DND-41 (cell line): ENCODE results near the gene MAPK12.

Source experiments
- EZH2 ChIP-seq: IDR thresholded peaks from 3 replicates; pipeline ENCODE4 v1.6.1; 2012; ENCODE audit warnings: borderline replicate concordance, low read depth, mild to moderate bottlenecking, moderate library complexity, low read length, inconsistent platforms; ENCODE audit not compliant: severe bottlenecking
- TF ChIP-seq, protein P1 (sequence below): IDR thresholded peaks from 2 replicates; pipeline ENCODE4 v1.5.1; 2012; ENCODE audit warnings: borderline replicate concordance, low read length, moderate library complexity, mild to moderate bottlenecking; ENCODE audit not compliant: poor library complexity, severe bottlenecking; ENCODE audit errors: extremely low read depth

DNA sequence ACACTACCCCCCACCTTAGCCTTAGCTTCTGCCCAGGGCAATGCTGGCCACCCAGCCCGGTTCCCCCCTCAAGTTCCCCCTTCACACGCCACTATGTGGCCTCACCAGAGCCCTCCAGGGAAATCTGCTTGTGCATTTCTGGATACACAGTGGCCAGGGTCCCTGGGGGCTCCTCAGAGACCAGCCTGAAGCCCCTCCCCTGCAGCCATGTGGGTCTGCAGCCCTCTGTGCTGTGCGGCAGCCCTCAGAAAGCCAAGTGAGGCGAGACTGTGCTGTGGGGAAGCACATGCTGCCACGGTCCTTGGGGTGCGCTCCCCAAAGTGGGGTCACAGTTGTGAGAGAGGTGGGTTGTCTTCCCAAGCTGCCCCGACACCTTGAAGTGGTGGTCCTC, 48.1 kb upstream of the MAPK12 start:
- TF ChIP-seq, protein P1, sequence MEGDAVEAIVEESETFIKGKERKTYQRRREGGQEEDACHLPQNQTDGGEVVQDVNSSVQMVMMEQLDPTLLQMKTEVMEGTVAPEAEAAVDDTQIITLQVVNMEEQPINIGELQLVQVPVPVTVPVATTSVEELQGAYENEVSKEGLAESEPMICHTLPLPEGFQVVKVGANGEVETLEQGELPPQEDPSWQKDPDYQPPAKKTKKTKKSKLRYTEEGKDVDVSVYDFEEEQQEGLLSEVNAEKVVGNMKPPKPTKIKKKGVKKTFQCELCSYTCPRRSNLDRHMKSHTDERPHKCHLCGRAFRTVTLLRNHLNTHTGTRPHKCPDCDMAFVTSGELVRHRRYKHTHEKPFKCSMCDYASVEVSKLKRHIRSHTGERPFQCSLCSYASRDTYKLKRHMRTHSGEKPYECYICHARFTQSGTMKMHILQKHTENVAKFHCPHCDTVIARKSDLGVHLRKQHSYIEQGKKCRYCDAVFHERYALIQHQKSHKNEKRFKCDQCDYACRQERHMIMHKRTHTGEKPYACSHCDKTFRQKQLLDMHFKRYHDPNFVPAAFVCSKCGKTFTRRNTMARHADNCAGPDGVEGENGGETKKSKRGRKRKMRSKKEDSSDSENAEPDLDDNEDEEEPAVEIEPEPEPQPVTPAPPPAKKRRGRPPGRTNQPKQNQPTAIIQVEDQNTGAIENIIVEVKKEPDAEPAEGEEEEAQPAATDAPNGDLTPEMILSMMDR, result no peak
- TF ChIP-seq EZH2, result no peak
